H9 (cell line): Measurements from ENCODE around the gene TSPAN11. TPM values are rescaled to one million over a fixed set of nuclear protein-coding genes. Genes with fewer than 3 reads are reported as not detected.

Source experiments
- DNase-seq: peaks from one replicate; pipeline ENCODE4 v3.0.0-alpha.2; 2017
- H2AFZ ChIP-seq: one replicate; pipeline ENCODE4 v1.6.1; 2013; ENCODE audit warnings: mild to moderate bottlenecking, low read length, control low read depth, moderate library complexity
- H2AK5ac ChIP-seq: 2 replicates; pipeline ENCODE4 v1.6.1; 2013; ENCODE audit warnings: low read length, control low read depth, mixed read lengths; ENCODE audit not compliant: insufficient read length
- H2BK120ac ChIP-seq: one replicate; pipeline ENCODE4 v1.6.1; 2013; ENCODE audit warnings: low read depth, mild to moderate bottlenecking, low read length, control low read depth, inconsistent platforms; ENCODE audit not compliant: poor library complexity, severe bottlenecking
- H2BK12ac ChIP-seq: 2 replicates; pipeline ENCODE4 v1.6.1; 2013; ENCODE audit warnings: low read length, control low read depth, mixed read lengths, low read depth; ENCODE audit not compliant: insufficient read length
- H2BK15ac ChIP-seq: 2 replicates; pipeline ENCODE4 v1.6.1; 2013; ENCODE audit warnings: low read depth, low read length, control low read depth
- H2BK20ac ChIP-seq: one replicate; pipeline ENCODE4 v1.6.1; 2013; ENCODE audit warnings: low read depth, mild to moderate bottlenecking, low read length, control low read depth, inconsistent platforms; ENCODE audit not compliant: poor library complexity, severe bottlenecking
- H2BK5ac ChIP-seq: 2 replicates; pipeline ENCODE4 v1.6.1; 2013; ENCODE audit warnings: low read length, control low read depth, mixed read lengths; ENCODE audit not compliant: insufficient read length
- H3K14ac ChIP-seq: 2 replicates; pipeline ENCODE4 v1.6.1; 2013; ENCODE audit warnings: low read length, control low read depth; ENCODE audit not compliant: insufficient read depth
- H3K18ac ChIP-seq: 2 replicates; pipeline ENCODE4 v1.6.1; 2013; ENCODE audit warnings: low read depth, mild to moderate bottlenecking, mixed read lengths, low read length, control low read depth; ENCODE audit not compliant: insufficient read length
- H3K23ac ChIP-seq: 2 replicates; pipeline ENCODE4 v1.6.1; 2013; ENCODE audit warnings: low read length, control low read depth, mixed read lengths, low read depth; ENCODE audit not compliant: insufficient read length
- H3K23me2 ChIP-seq: 2 replicates; pipeline ENCODE4 v1.6.1; 2013; ENCODE audit warnings: low read depth, mild to moderate bottlenecking, mixed read lengths, low read length, control low read depth; ENCODE audit not compliant: insufficient read length, poor library complexity, severe bottlenecking
- H3K27ac ChIP-seq: 2 replicates; pipeline ENCODE4 v1.5.1; 2013; ENCODE audit warnings: low read length, control low read depth, mixed read lengths, low read depth; ENCODE audit not compliant: insufficient read length
- H3K27me3 ChIP-seq: 2 replicates; pipeline ENCODE4 v1.6.1; 2013; ENCODE audit warnings: low read length, control low read depth, inconsistent platforms; ENCODE audit not compliant: insufficient read depth
- H3K4ac ChIP-seq: 2 replicates; pipeline ENCODE4 v1.6.1; 2013; ENCODE audit warnings: low read depth, mild to moderate bottlenecking, control low read depth, inconsistent platforms, low read length, moderate library complexity
- H3K4me1 ChIP-seq: 2 replicates; pipeline ENCODE4 v1.6.1; 2013; ENCODE audit warnings: low read length, control low read depth, inconsistent platforms; ENCODE audit not compliant: insufficient read depth
- H3K4me2 ChIP-seq: 2 replicates; pipeline ENCODE4 v1.6.1; 2013; ENCODE audit warnings: low read length, control low read depth, mixed read lengths; ENCODE audit not compliant: insufficient read length, insufficient read depth
- H3K56ac ChIP-seq: 2 replicates; pipeline ENCODE4 v1.6.1; 2013; ENCODE audit warnings: low read depth, mild to moderate bottlenecking, mixed read lengths, low read length, control low read depth; ENCODE audit not compliant: insufficient read length
- H3K79me1 ChIP-seq: 2 replicates; pipeline ENCODE4 v1.6.1; 2013; ENCODE audit warnings: low read depth, mild to moderate bottlenecking, moderate library complexity, low read length, control low read depth, inconsistent platforms; ENCODE audit not compliant: insufficient read depth, poor library complexity, severe bottlenecking
- H3K79me2 ChIP-seq: 2 replicates; pipeline ENCODE4 v1.6.1; 2013; ENCODE audit warnings: low read length, control low read depth, inconsistent platforms; ENCODE audit not compliant: insufficient read depth
- H3K9ac ChIP-seq: 2 replicates; pipeline ENCODE4 v1.6.1; 2013; ENCODE audit warnings: low read length, control low read depth, mixed read lengths; ENCODE audit not compliant: insufficient read length; ENCODE audit errors: extremely low read depth
- H3K9me3 ChIP-seq: one replicate; pipeline ENCODE4 v1.6.1; 2013; ENCODE audit warnings: low read depth, low read length, inconsistent platforms; ENCODE audit not compliant: control insufficient read depth
- H3T11ph ChIP-seq: one replicate; pipeline ENCODE4 v1.6.1; 2013; ENCODE audit warnings: mild to moderate bottlenecking, low read length, control low read depth, inconsistent platforms
- H4K20me1 ChIP-seq: one replicate; pipeline ENCODE4 v1.6.1; 2013; ENCODE audit not compliant: control insufficient read depth, insufficient read length, insufficient read depth
- H4K5ac ChIP-seq: 2 replicates; pipeline ENCODE4 v1.6.1; 2013; ENCODE audit warnings: low read depth, mild to moderate bottlenecking, mixed read lengths, low read length, control low read depth; ENCODE audit not compliant: insufficient read length
- H4K8ac ChIP-seq: replicated peaks from 2 replicates; pipeline ENCODE4 v1.6.1; 2013; ENCODE audit warnings: low read length, control low read depth, mixed read lengths, low read depth; ENCODE audit not compliant: insufficient read length
- H4K91ac ChIP-seq: 2 replicates; pipeline ENCODE4 v1.6.1; 2013; ENCODE audit warnings: low read depth, mild to moderate bottlenecking, moderate library complexity, mixed read lengths, low read length, control low read depth; ENCODE audit not compliant: insufficient read length
- H3K27ac Mint-ChIP-seq, 3 experiments: 2 replicates in 2 of 3; 3 replicates in 1 of 3; pipeline ENCODE4 v1.8.0; 2020 to 2021; ENCODE audit warnings: mixed read lengths in 3 of 3, mild to moderate bottlenecking in 1 of 3, moderate library complexity in 1 of 3
- H3K27me3 Mint-ChIP-seq: 2 replicates; pipeline ENCODE4 v1.8.0; 2021; ENCODE audit warnings: low read depth, mild to moderate bottlenecking, moderate library complexity, mixed read lengths
- H3K36me3 Mint-ChIP-seq, 3 experiments: 2 replicates in 2 of 3; 3 replicates in 1 of 3; pipeline ENCODE4 v1.8.0; 2020 to 2021; ENCODE audit warnings: low read depth in 3 of 3, mixed read lengths in 3 of 3; ENCODE audit not compliant: insufficient read depth in 1 of 3
- H3K4me1 Mint-ChIP-seq, 2 experiments: 2 replicates each; pipeline ENCODE4 v1.8.0; 2020; ENCODE audit warnings: mixed read lengths in 2 of 2
- H3K4me3 Mint-ChIP-seq, 2 experiments: 2 replicates in 1 of 2; 3 replicates in 1 of 2; pipeline ENCODE4 v1.8.0; 2020 to 2021; ENCODE audit warnings: mild to moderate bottlenecking in 2 of 2, mixed read lengths in 2 of 2, moderate library complexity in 1 of 2
- H3K9me3 Mint-ChIP-seq, 2 experiments: 2 replicates in 1 of 2; 3 replicates in 1 of 2; pipeline ENCODE4 v1.8.0; 2020; ENCODE audit warnings: mild to moderate bottlenecking in 2 of 2, mixed read lengths in 2 of 2, moderate library complexity in 1 of 2
- WGBS: extraction: QIAGEN DNeasy Blood & Tissue Kit; methylation state at CpG from one replicate; pipeline ENCODE4 v1.1.7; 2013; ENCODE audit warnings: missing lambda C conversion rate, low lambda C conversion rate, mixed read lengths; ENCODE audit not compliant: insufficient read length; ENCODE audit errors: extremely low coverage; 5-methylcytosine and 5-hydroxymethylcytosine counted together
- total RNA-seq: library from RNA; stranded (reverse); gene quantifications from 2 replicates; pipeline ENCODE4 v1.2.1, GENCODE V29; 2021
- TF ChIP-seq, protein P1 (sequence below): fragments of 200-600 bp; sonication (generic); conservative IDR thresholded peaks from 3 replicates; pipeline ENCODE4 v1.8.0; 2021; ENCODE audit warnings: antibody characterized with exemption, mild to moderate bottlenecking

The TSPAN11 gene
- total RNA-seq, 1 experiment from 2014 or later, result 4.2 TPM

- H3K9me3 Mint-ChIP-seq, result no peaks in the 10 kb centered on the region
- Histone ChIP-seq H2AFZ (no peak overlapping the region), H3K23ac (no peak overlapping the region), H3T11ph (no peak overlapping the region), H3K4me1 (no peaks in the 10 kb centered on the region), H3K27me3 (no peaks in the 10 kb centered on the region), H3K79me1 (no peaks in the 10 kb centered on the region), H2BK5ac (no peak overlapping the region), H4K5ac (no peak overlapping the region), H3K4me2 (no peak overlapping the region), H3K56ac (no peak overlapping the region), H4K8ac (no peak overlapping the region), H3K14ac (no peak overlapping the region; the same call in 1 of the 2 replicates), H4K91ac (no peak overlapping the region), H3K79me2 (no peaks in the 10 kb centered on the region), H2AK5ac (no peak overlapping the region), H3K23me2 (no peaks in the 10 kb centered on the region), H3K9ac (no peak overlapping the region), H2BK12ac (no peak overlapping the region), H3K27ac (no peak overlapping the region), H2BK120ac (no peak overlapping the region), H2BK15ac (no peak overlapping the region), H3K4ac (no peak overlapping the region), H2BK20ac (no peak overlapping the region), H3K18ac (no peak overlapping the region), H3K9me3 (no peaks in the 10 kb centered on the region), H4K20me1 (no peaks in the 10 kb centered on the region)
- H3K27me3 Mint-ChIP-seq, result peaks cover 11% of the 10 kb centered on the region
- no peak overlapping the region for H3K4me3 Mint-ChIP-seq
- peaks cover 3 to 8% of the 10 kb centered on the region in 2 experiments; a peak in 3 of 4 replicates for H3K4me1 Mint-ChIP-seq
- H3K27ac Mint-ChIP-seq, result no peak overlapping the region
- WGBS, result no CpG with 5 or more reads among the region's 5 CpGs
- no peak for DNase-seq
- TF ChIP-seq, protein P1, sequence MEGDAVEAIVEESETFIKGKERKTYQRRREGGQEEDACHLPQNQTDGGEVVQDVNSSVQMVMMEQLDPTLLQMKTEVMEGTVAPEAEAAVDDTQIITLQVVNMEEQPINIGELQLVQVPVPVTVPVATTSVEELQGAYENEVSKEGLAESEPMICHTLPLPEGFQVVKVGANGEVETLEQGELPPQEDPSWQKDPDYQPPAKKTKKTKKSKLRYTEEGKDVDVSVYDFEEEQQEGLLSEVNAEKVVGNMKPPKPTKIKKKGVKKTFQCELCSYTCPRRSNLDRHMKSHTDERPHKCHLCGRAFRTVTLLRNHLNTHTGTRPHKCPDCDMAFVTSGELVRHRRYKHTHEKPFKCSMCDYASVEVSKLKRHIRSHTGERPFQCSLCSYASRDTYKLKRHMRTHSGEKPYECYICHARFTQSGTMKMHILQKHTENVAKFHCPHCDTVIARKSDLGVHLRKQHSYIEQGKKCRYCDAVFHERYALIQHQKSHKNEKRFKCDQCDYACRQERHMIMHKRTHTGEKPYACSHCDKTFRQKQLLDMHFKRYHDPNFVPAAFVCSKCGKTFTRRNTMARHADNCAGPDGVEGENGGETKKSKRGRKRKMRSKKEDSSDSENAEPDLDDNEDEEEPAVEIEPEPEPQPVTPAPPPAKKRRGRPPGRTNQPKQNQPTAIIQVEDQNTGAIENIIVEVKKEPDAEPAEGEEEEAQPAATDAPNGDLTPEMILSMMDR, result no peak
- H3K36me3 Mint-ChIP-seq, result no peaks in the 10 kb centered on the region
Observed at GRCh38 chr12:31002361-31002725, 75.8 kb downstream of the TSPAN11 start.
